Common myeloid progenitor, CD34-positive (primary cell): ENCODE data around the gene MAF.

Experiments
- CTCF ChIA-PET: fragments of 350-600 bp; sonication (Branson Sonifier 250); formaldehyde crosslinking; loops from one replicate; lab custom pipeline; 2021; ENCODE audit warnings: antibody characterized with exemption; lab: Charles Lee
- POLR2A ChIA-PET: fragments of 350-600 bp; sonication (Branson Sonifier 250); formaldehyde crosslinking; loops from one replicate; lab custom pipeline; 2021; ENCODE audit warnings: antibody characterized with exemption; lab: Charles Lee
- DNase-seq, 3 donors: peaks; one replicate each; pipeline versions ENCODE4 v3.0.0 to v3.0.0-alpha.2; 2013
- H3K27ac ChIP-seq, 2 experiments: 1 replicate in 1 of 2; 2 replicates in 1 of 2; pipeline ENCODE4 v1.7.0; 2013; ENCODE audit warnings: inconsistent platforms in 2 of 2, low read length in 2 of 2, mild to moderate bottlenecking in 2 of 2, low read depth in 1 of 2, moderate library complexity in 1 of 2; ENCODE audit not compliant: severe bottlenecking in 2 of 2, insufficient read depth in 1 of 2, poor library complexity in 1 of 2
- H3K27me3 ChIP-seq, 5 experiments: replicated peaks in 2 of 5; 1 replicate in 3 of 5; 2 replicates in 2 of 5; pipeline versions ENCODE4 v1.6.1 to v1.7.0; 2013; ENCODE audit warnings: low read length in 4 of 5, mild to moderate bottlenecking in 2 of 5, moderate library complexity in 2 of 5, inconsistent platforms in 1 of 5; ENCODE audit not compliant: insufficient read depth in 5 of 5, control insufficient read depth in 4 of 5
- H3K36me3 ChIP-seq, 4 experiments: 1 replicate in 2 of 4; 2 replicates in 2 of 4; pipeline versions ENCODE4 v1.6.1 to v1.7.0; 2013; ENCODE audit warnings: low read length in 3 of 4, control low read depth in 1 of 4, mild to moderate bottlenecking in 1 of 4; ENCODE audit not compliant: control insufficient read depth in 4 of 4, insufficient read depth in 4 of 4
- H3K4me1 ChIP-seq, 4 experiments: 1 replicate in 3 of 4; 2 replicates in 1 of 4; pipeline versions ENCODE4 v1.6.1 to v1.7.1; 2013; ENCODE audit warnings: low read length in 3 of 4, mild to moderate bottlenecking in 3 of 4, control low read depth in 1 of 4, inconsistent platforms in 1 of 4, moderate library complexity in 1 of 4; ENCODE audit not compliant: control insufficient read depth in 4 of 4, insufficient read depth in 4 of 4; ENCODE audit errors: control extremely low read depth in 1 of 4
- H3K4me3 ChIP-seq, 7 experiments: 1 replicate in 4 of 7; 2 replicates in 3 of 7; pipeline versions ENCODE4 v1.5.1 to v1.7.0; 2013; ENCODE audit warnings: mild to moderate bottlenecking in 7 of 7, low read length in 6 of 7, moderate library complexity in 6 of 7, inconsistent platforms in 2 of 7, low read depth in 2 of 7, control low read depth in 1 of 7; ENCODE audit not compliant: insufficient read depth in 4 of 7, control insufficient read depth in 1 of 7; ENCODE audit errors: extremely low read depth in 1 of 7
- H3K9me3 ChIP-seq, 5 experiments: 1 replicate in 4 of 5; 2 replicates in 1 of 5; pipeline versions ENCODE4 v1.6.1 to v1.7.1; 2013; ENCODE audit warnings: low read length in 4 of 5, mild to moderate bottlenecking in 2 of 5, inconsistent platforms in 1 of 5, low read depth in 1 of 5, moderate library complexity in 1 of 5; ENCODE audit not compliant: control insufficient read depth in 4 of 5, insufficient read depth in 2 of 5; ENCODE audit errors: control extremely low read depth in 1 of 5
- WGBS: methylation state at CpG from one replicate; pipeline ENCODE4 v1.1.5; 2013; ENCODE audit not compliant: insufficient coverage; 5-methylcytosine and 5-hydroxymethylcytosine counted together

The MAF gene

DNA sequence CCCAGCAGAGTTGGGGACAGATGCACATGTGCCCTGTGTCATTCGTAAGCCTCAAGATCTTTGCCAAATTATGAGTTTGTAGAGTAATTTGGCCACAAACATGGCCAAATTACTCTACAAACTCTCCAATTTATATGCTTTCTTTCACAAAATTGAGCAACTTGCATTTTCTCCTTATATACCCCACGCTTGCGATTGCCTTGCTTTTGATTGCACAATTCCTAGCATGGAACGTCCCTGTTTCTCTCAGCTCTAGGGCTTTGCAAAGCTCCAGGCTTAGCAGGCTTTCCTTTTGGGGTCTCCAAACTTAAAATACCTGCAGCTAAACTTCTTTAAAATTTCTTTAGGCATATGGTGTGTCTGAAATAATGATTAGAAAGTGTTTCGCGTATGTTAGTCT lies 28.5 kb upstream of the MAF start:
- no peaks in the 10 kb centered on the region for H3K27me3 ChIP-seq
- no peaks in the 10 kb centered on the region for H3K9me3 ChIP-seq
- peaks cover 0 to 12% (median 8%) of the 10 kb centered on the region in 4 experiments for H3K4me1 ChIP-seq
- POLR2A ChIA-PET = no interaction called here
- DNase-seq = no peak
- no peak overlapping the region for H3K4me3 ChIP-seq
- WGBS = 100% methylated on average over 1 of the region's 6 CpGs
- H3K27ac ChIP-seq = no peak overlapping the region
- H3K36me3 ChIP-seq = no peaks in the 10 kb centered on the region
- CTCF ChIA-PET = no interaction called here

DNA sequence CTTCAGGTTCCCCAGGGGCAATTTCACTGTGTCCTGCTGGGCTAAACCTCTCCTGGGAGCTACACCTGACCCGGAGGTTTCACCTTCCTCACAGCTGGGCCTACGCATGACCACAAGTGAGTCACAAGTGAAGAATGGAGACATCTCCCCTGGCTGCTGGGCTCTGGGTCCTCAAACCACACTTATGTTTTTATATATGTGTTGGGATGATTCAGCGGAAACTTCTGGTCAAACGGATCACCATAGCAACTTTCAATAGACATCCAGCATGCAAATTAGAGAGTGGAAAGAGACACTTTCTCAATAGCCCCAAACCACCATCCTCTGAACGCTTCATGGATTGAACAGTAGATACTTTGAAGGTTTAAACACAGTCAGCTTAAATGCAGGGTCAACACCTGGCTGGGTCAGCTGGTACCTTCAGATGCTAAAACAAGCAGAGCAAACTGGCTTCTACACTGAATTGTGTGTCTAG lies 28.0 kb upstream of the MAF start:
- CTCF ChIA-PET = no interaction called here
- no peaks in the 10 kb centered on the region for H3K9me3 ChIP-seq

GRCh38 chr16:79627092-79627491 lies 26.6 kb upstream of the MAF start:
- no peak for DNase-seq
- Histone ChIP-seq H3K9me3 (no peaks in the 10 kb centered on the region), H3K36me3 (no peaks in the 10 kb centered on the region), H3K4me1 (peaks cover 0 to 17% (median 8%) of the 10 kb centered on the region in 4 experiments), H3K27ac (no peak overlapping the region), H3K4me3 (no peak overlapping the region), H3K27me3 (no peaks in the 10 kb centered on the region)
- CTCF ChIA-PET = no interaction called here
- no CpG with 5 or more reads among the region's 2 CpGs for WGBS
- POLR2A ChIA-PET = no interaction called here

More for the DNA sequence above, 28.0 kb upstream of the MAF start:
- peak in 2 of 3 donors; percentile 83 to 88 for DNase-seq
- POLR2A ChIA-PET = no interaction called here
- Histone ChIP-seq H3K27ac (no peak overlapping the region), H3K27me3 (no peaks in the 10 kb centered on the region), H3K36me3 (no peaks in the 10 kb centered on the region), H3K4me1 (peaks cover 0 to 12% (median 8%) of the 10 kb centered on the region in 4 experiments), H3K4me3 (no peak overlapping the region)
- WGBS = 83% methylated on average over 2 of the region's 5 CpGs

DNA sequence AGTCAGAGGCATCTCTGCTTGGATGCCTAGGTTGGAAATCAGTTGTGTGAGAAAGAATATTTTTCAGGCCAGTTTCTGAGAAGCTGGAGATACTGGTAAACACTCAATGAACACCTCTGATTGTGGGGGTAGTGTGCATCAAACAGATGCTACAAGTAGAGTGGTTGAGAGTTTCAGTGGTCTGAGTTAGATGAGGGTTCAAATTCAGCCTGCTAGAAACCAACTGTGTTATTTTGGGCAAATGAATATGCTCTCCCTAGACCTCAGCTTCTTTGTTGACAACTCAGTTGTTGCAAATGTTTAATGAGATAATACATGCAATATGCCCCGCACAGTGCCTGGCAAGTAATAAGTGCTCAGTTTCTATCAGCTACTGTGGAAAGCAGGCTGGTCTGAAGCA lies 25.2 kb upstream of the MAF start:
- no peaks in the 10 kb centered on the region for H3K36me3 ChIP-seq
- ChIA-PET POLR2A (no interaction called here), CTCF (no interaction called here)
- H3K4me1 ChIP-seq = peaks cover 0 to 17% (median 8%) of the 10 kb centered on the region in 4 experiments
- no peak overlapping the region for H3K4me3 ChIP-seq
- H3K9me3 ChIP-seq = peaks cover 0 to 2% (median 0%) of the 10 kb centered on the region in 5 experiments
- H3K27ac ChIP-seq = no peak overlapping the region
- no peaks in the 10 kb centered on the region for H3K27me3 ChIP-seq
- DNase-seq = no peak
- WGBS = 100% methylated on average over 1 of the region's 1 CpG

DNA sequence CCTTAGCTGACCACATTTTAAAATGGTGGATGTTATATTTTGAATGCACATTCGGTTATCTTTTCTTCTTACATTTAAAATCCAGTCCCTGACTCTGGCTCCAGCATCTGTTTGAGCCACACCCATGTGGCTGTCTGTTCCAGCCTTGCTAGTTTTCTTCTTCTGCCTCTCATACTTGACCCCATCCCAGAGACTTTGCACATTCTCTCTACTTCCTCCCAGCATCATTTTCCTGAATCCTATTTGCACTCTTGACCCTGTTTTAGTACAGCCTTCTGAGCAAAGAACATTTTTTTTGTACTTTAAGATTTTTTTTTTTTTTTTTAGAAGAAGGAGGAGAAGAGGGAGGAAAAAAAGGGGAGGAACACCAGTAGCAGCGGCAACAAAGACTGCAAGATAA lies 23.3 kb upstream of the MAF start:
- CTCF ChIA-PET = interaction anchor here (0.7 kb wide), 1 partner anchor 760 kb away, joined by 3 read pairs; no protein-coding TSS in a partner anchor
- POLR2A ChIA-PET = no interaction called here

GRCh38 chr16:79623062-79623461 lies 22.5 kb upstream of the MAF start:
- Histone ChIP-seq H3K4me1 (peaks cover 2 to 16% (median 9%) of the 10 kb centered on the region in 4 experiments), H3K27ac (no peak overlapping the region), H3K9me3 (peaks cover 0 to 2% (median 0%) of the 10 kb centered on the region in 5 experiments), H3K27me3 (no peaks in the 10 kb centered on the region), H3K4me3 (no peak overlapping the region), H3K36me3 (no peaks in the 10 kb centered on the region)
- ChIA-PET CTCF (no interaction called here), POLR2A (no interaction called here)
- WGBS = 92% methylated on average over 9 of the region's 9 CpGs
- no peak for DNase-seq

More for the DNA sequence above, 23.3 kb upstream of the MAF start:
- no peak overlapping the region for H3K27ac ChIP-seq
- peaks cover 0 to 16% (median 8%) of the 10 kb centered on the region in 4 experiments for H3K4me1 ChIP-seq
- 94% methylated on average over 2 of the region's 2 CpGs for WGBS
- DNase-seq = no peak
- H3K36me3 ChIP-seq = no peaks in the 10 kb centered on the region
- H3K9me3 ChIP-seq = peaks cover 0 to 2% (median 0%) of the 10 kb centered on the region in 5 experiments
- H3K4me3 ChIP-seq = no peak overlapping the region
- H3K27me3 ChIP-seq = no peaks in the 10 kb centered on the region

GRCh38 chr16:79621027-79621426 lies 20.5 kb upstream of the MAF start:
- H3K27me3 ChIP-seq = no peaks in the 10 kb centered on the region
- H3K4me1 ChIP-seq = peaks cover 3 to 25% (median 16%) of the 10 kb centered on the region in 4 experiments
- no peak overlapping the region for H3K4me3 ChIP-seq
- POLR2A ChIA-PET = no interaction called here
- H3K27ac ChIP-seq = no peak overlapping the region
- H3K9me3 ChIP-seq = peaks cover 0 to 2% (median 0%) of the 10 kb centered on the region in 5 experiments
- no peak for DNase-seq
- WGBS = 100% methylated on average over 1 of the region's 1 CpG
- CTCF ChIA-PET = interaction anchor here (0.6 to 1.3 kb wide), 2 partner anchors 13 to 204 kb away, joined by 4 read pairs; no protein-coding TSS in a partner anchor
- no peaks in the 10 kb centered on the region for H3K36me3 ChIP-seq
